Neural cell (in vitro differentiated cells): Measurements from ENCODE around the gene CDX1. TPM values are rescaled to one million over a fixed set of nuclear protein-coding genes. Genes with fewer than 3 reads are reported as not detected.

Source experiments
- H2AFZ ChIP-seq: fragments of 200-600, 300-800 bp; sonication (generic), shearing (Covaris generic); 2 replicates; pipeline ENCODE4 v1.6.0; 2014; ENCODE audit warnings: low read depth, mild to moderate bottlenecking, antibody characterized with exemption, low read length, moderate library complexity
- H3F3A ChIP-seq: fragments of 200-600 bp; shearing (Covaris generic); 2 replicates; pipeline ENCODE4 v1.6.1; 2016; ENCODE audit warnings: mild to moderate bottlenecking, moderate library complexity, mixed read lengths, antibody characterized with exemption, low read length; ENCODE audit not compliant: insufficient read depth, poor library complexity, severe bottlenecking
- H3K27ac ChIP-seq: fragments of 200-600, 300-800 bp; sonication (generic), shearing (Covaris generic); 2 replicates; pipeline ENCODE4 v1.5.1; 2014; ENCODE audit warnings: mild to moderate bottlenecking, low read length, moderate library complexity
- H3K27me3 ChIP-seq: fragments of 300-800, 200-600 bp; sonication (generic), shearing (Covaris generic); 2 replicates; pipeline ENCODE4 v1.6.0; 2014; ENCODE audit warnings: mild to moderate bottlenecking, low read depth, low read length, moderate library complexity; ENCODE audit not compliant: insufficient read depth
- H3K36me3 ChIP-seq: fragments of 300-800, 200-600 bp; sonication (generic), shearing (Covaris generic); 2 replicates; pipeline ENCODE4 v1.5.1; 2014; ENCODE audit warnings: mild to moderate bottlenecking, antibody characterized with exemption, low read length, moderate library complexity; ENCODE audit not compliant: insufficient read depth
- H3K4me2 ChIP-seq: fragments of 300-800, 200-600 bp; sonication (generic), shearing (Covaris generic); 2 replicates; pipeline ENCODE4 v1.6.0; 2014; ENCODE audit warnings: mild to moderate bottlenecking, low read length
- H3K4me3 ChIP-seq: fragments of 300-800, 200-600 bp; sonication (generic), shearing (Covaris generic); 2 replicates; pipeline ENCODE4 v1.5.1; 2014; ENCODE audit warnings: mild to moderate bottlenecking, low read length, moderate library complexity
- H3K79me2 ChIP-seq: fragments of 200-600 bp; shearing (Covaris generic); replicated peaks from 2 replicates; pipeline ENCODE4 v1.6.0; 2014; ENCODE audit warnings: mild to moderate bottlenecking, low read length, moderate library complexity; ENCODE audit not compliant: insufficient read depth
- H3K9ac ChIP-seq: fragments of 300-800, 200-600 bp; sonication (generic), shearing (Covaris generic); 2 replicates; pipeline ENCODE4 v1.6.1; 2016; ENCODE audit warnings: mild to moderate bottlenecking, low read length, mixed read lengths
- H3K9me2 ChIP-seq: fragments of 200-600 bp; shearing (Covaris generic); 2 replicates; pipeline ENCODE4 v1.6.1; 2016; ENCODE audit warnings: mild to moderate bottlenecking, low read length, mixed read lengths; ENCODE audit not compliant: insufficient read depth
- H3K9me3 ChIP-seq: fragments of 200-600, 300-800 bp; sonication (generic), shearing (Covaris generic); 2 replicates; pipeline ENCODE4 v1.6.1; 2016; ENCODE audit warnings: mild to moderate bottlenecking, mixed run types, low read length, moderate library complexity, mixed read lengths
- H4K20me1 ChIP-seq: fragments of 200-600 bp; shearing (Covaris generic); 2 replicates; pipeline ENCODE4 v1.6.1; 2016; ENCODE audit warnings: mild to moderate bottlenecking, mixed run types; ENCODE audit not compliant: insufficient read depth
- CTCF ChIP-seq: fragments of 450-650 bp; IDR thresholded peaks from 2 replicates; pipeline ENCODE4 v1.5.1; 2014; ENCODE audit warnings: antibody characterized with exemption, mild to moderate bottlenecking, moderate library complexity; ENCODE audit not compliant: poor library complexity, severe bottlenecking
- EP300 ChIP-seq: fragments of 450-650 bp; conservative IDR thresholded peaks from 2 replicates; pipeline ENCODE4 v1.6.1; 2014; ENCODE audit warnings: antibody characterized with exemption, mild to moderate bottlenecking, moderate library complexity; ENCODE audit not compliant: poor library complexity, severe bottlenecking
- EZH2 ChIP-seq: fragments of 200-600, 300-800 bp; shearing (Covaris generic), sonication (generic); IDR thresholded peaks from 2 replicates; pipeline ENCODE4 v1.6.1; 2014; ENCODE audit warnings: antibody characterized with exemption, low read length, borderline replicate concordance, mild to moderate bottlenecking; ENCODE audit not compliant: insufficient read depth, poor library complexity, severe bottlenecking
- MXI1 ChIP-seq: fragments of 450-650 bp; conservative IDR thresholded peaks from 2 replicates; pipeline ENCODE4 v1.6.1; 2014; ENCODE audit warnings: antibody characterized with exemption, mild to moderate bottlenecking; ENCODE audit not compliant: poor library complexity, severe bottlenecking
- POLR2AphosphoS5 ChIP-seq: IDR thresholded peaks from 2 replicates; pipeline ENCODE4 v1.6.1; 2012
- RAD21 ChIP-seq: fragments of 450-650 bp; conservative IDR thresholded peaks from 2 replicates; pipeline ENCODE4 v1.6.1; 2014; ENCODE audit warnings: antibody characterized with exemption, mild to moderate bottlenecking, moderate library complexity
- REST ChIP-seq: IDR thresholded peaks from 2 replicates; pipeline ENCODE4 v1.6.1; 2012; ENCODE audit warnings: borderline replicate concordance
- SMC3 ChIP-seq: fragments of 450-650 bp; conservative IDR thresholded peaks from 2 replicates; pipeline ENCODE4 v1.6.1; 2014; ENCODE audit warnings: antibody characterized with exemption, mild to moderate bottlenecking, moderate library complexity; ENCODE audit not compliant: poor library complexity
- TAF1 ChIP-seq: IDR thresholded peaks from 2 replicates; pipeline ENCODE4 v1.6.1; 2012; ENCODE audit warnings: low read depth
- polyA plus RNA-seq: library from polyadenylated mRNA; depleted of rRNA; stranded (reverse); fragments of >200 nt; gene quantifications from 2 replicates; pipeline ENCODE4 v1.2.3, GENCODE V29; 2014

Gene CDX1
- polyA plus RNA-seq, 1 donor from 2014 or later: not detected

GRCh38 chr5:150221471-150221870 lies 54.9 kb downstream of the CDX1 start:
- Histone ChIP-seq H4K20me1 (no peaks in the 10 kb centered on the region), H3K9me3 (no peaks in the 10 kb centered on the region), H3K27ac (no peak overlapping the region), H3K36me3 (no peaks in the 10 kb centered on the region), H3K4me2 (no peak overlapping the region), H3K9me2 (no peaks in the 10 kb centered on the region), H3K27me3 (no peaks in the 10 kb centered on the region), H3K9ac (no peak overlapping the region), H3F3A (no peaks in the 10 kb centered on the region), H2AFZ (no peak overlapping the region), H3K79me2 (no peaks in the 10 kb centered on the region), H3K4me3 (no peak overlapping the region)
- TF ChIP-seq EZH2 (no peak), MXI1 (no peak), POLR2AphosphoS5 (no peak), CTCF (no peak), TAF1 (no peak), REST (no peak), EP300 (no peak), RAD21 (no peak), SMC3 (no peak)

- H3K27me3 ChIP-seq: no peaks in the 10 kb centered on the region
- H3F3A ChIP-seq: no peaks in the 10 kb centered on the region
- H3K36me3 ChIP-seq: no peaks in the 10 kb centered on the region
- no peaks in the 10 kb centered on the region for H4K20me1 ChIP-seq
- no peak for TF ChIP-seq POLR2AphosphoS5
- no peak for TF ChIP-seq CTCF
- no peak for TF ChIP-seq RAD21
- no peak for TF ChIP-seq EZH2
- TF ChIP-seq REST: no peak
- no peak for TF ChIP-seq EP300
- no peak for TF ChIP-seq SMC3
- no peak for TF ChIP-seq MXI1
- TF ChIP-seq TAF1: no peak
- H3K4me2 ChIP-seq: no peak overlapping the region
- H3K27ac ChIP-seq: no peak overlapping the region
- H3K79me2 ChIP-seq: no peaks in the 10 kb centered on the region
- H3K4me3 ChIP-seq: no peak overlapping the region
- H3K9me2 ChIP-seq: no peaks in the 10 kb centered on the region
- no peaks in the 10 kb centered on the region for H3K9me3 ChIP-seq
- no peak overlapping the region for H2AFZ ChIP-seq
- H3K9ac ChIP-seq: no peak overlapping the region
Observed at GRCh38 chr5:150222906-150223305, 56.3 kb downstream of the CDX1 start.
